Measurements from ENCODE around the gene CADPS2.

CADPS2 gene

GRCh38 chr7:122515404-122515803 lies 370.9 kb downstream of the CADPS2 start:
- Histone ChIP-seq H2BK5ac (ENCODE audit: low read depth, low read length, poor library complexity, severe bottlenecking) (no peak overlapping the region), H2BK12ac (ENCODE audit: low read length in 2 of 2) (no peak overlapping the region), H2BK15ac (ENCODE audit: low read depth, poor library complexity, severe bottlenecking) (no peak overlapping the region), H3K4me1 (ENCODE audit: control insufficient read depth, insufficient read depth, low read depth, low read length) (no peaks in the 10 kb centered on the region), H3K14ac (ENCODE audit: low read length in 2 of 2) (no peak overlapping the region), H4K91ac (ENCODE audit: low read length) (no peak overlapping the region), H3K79me1 (replicated peaks; ENCODE audit: low read length, poor library complexity, severe bottlenecking) (no peaks in the 10 kb centered on the region), H3K9me3 (ENCODE audit: control insufficient read depth, low read length) (no peaks in the 10 kb centered on the region), H3K27ac (ENCODE audit: low read length, poor library complexity, severe bottlenecking) (no peak overlapping the region), H2AK5ac (ENCODE audit: low read length, severe bottlenecking) (no peak overlapping the region), H3K4ac (ENCODE audit: low read depth in 1 of 2, low read length in 2 of 2) (no peak overlapping the region), H3K18ac (ENCODE audit: low read depth in 1 of 2, low read length in 2 of 2) (no peak overlapping the region), H3K9ac (ENCODE audit: low read length) (no peak overlapping the region), H2AFZ (ENCODE audit: low read depth, low read length) (no peak overlapping the region), H4K8ac (ENCODE audit: low read length) (no peak overlapping the region), H3K4me3 (ENCODE audit: insufficient read depth in 1 of 2, low read depth in 1 of 2, low read length in 2 of 2) (no peak overlapping the region), H3K36me3 (ENCODE audit: control insufficient read depth in 1 of 2, insufficient read depth in 2 of 2, low read depth in 1 of 2, low read length in 2 of 2) (no peaks in the 10 kb centered on the region), H3K23ac (ENCODE audit: low read length in 2 of 2) (no peak overlapping the region), H3K4me2 (ENCODE audit: low read length, poor library complexity, severe bottlenecking) (no peak overlapping the region), H3K27me3 (ENCODE audit: control insufficient read depth in 1 of 2, insufficient read depth in 1 of 2, low read length in 2 of 2) (no peaks in the 10 kb centered on the region), H2BK120ac (ENCODE audit: low read depth, low read length) (no peak overlapping the region)
- WGBS, result 78% methylated on average over 1 of the region's 1 CpG
- DNase-seq, result peak; percentile 4

- Histone ChIP-seq H4K8ac (ENCODE audit: low read length) (no peak overlapping the region), H3K18ac (ENCODE audit: low read depth in 1 of 2, low read length in 2 of 2) (no peak overlapping the region), H2AFZ (ENCODE audit: low read depth, low read length) (no peak overlapping the region), H2BK12ac (ENCODE audit: low read length in 2 of 2) (no peak overlapping the region), H3K4ac (ENCODE audit: low read depth in 1 of 2, low read length in 2 of 2) (no peak overlapping the region), H3K4me2 (ENCODE audit: low read length, poor library complexity, severe bottlenecking) (no peak overlapping the region), H4K91ac (ENCODE audit: low read length) (no peak overlapping the region), H2BK120ac (ENCODE audit: low read depth, low read length) (no peak overlapping the region), H3K27ac (ENCODE audit: low read length, poor library complexity, severe bottlenecking) (no peak overlapping the region), H3K23ac (ENCODE audit: low read length in 2 of 2) (no peak overlapping the region), H3K36me3 (ENCODE audit: control insufficient read depth in 1 of 2, insufficient read depth in 2 of 2, low read depth in 1 of 2, low read length in 2 of 2) (no peaks in the 10 kb centered on the region), H3K79me1 (replicated peaks; ENCODE audit: low read length, poor library complexity, severe bottlenecking) (no peaks in the 10 kb centered on the region), H3K9me3 (ENCODE audit: control insufficient read depth, low read length) (no peaks in the 10 kb centered on the region), H3K14ac (ENCODE audit: low read length in 2 of 2) (no peak overlapping the region), H2BK5ac (ENCODE audit: low read depth, low read length, poor library complexity, severe bottlenecking) (no peak overlapping the region), H3K9ac (ENCODE audit: low read length) (no peak overlapping the region), H2AK5ac (ENCODE audit: low read length, severe bottlenecking) (no peak overlapping the region), H2BK15ac (ENCODE audit: low read depth, poor library complexity, severe bottlenecking) (no peak overlapping the region), H3K4me3 (ENCODE audit: insufficient read depth in 1 of 2, low read depth in 1 of 2, low read length in 2 of 2) (no peak overlapping the region), H3K27me3 (ENCODE audit: control insufficient read depth in 1 of 2, insufficient read depth in 1 of 2, low read length in 2 of 2) (no peaks in the 10 kb centered on the region), H3K4me1 (ENCODE audit: control insufficient read depth, insufficient read depth, low read depth, low read length) (no peaks in the 10 kb centered on the region)
- no peak for DNase-seq
- WGBS, result 45% methylated on average over 2 of the region's 2 CpGs
Observed at GRCh38 chr7:122511268-122511667, 375.0 kb downstream of the CADPS2 start.

GRCh38 chr7:122507591-122507990 lies 378.7 kb downstream of the CADPS2 start:
- H2AFZ ChIP-seq (ENCODE audit: low read depth, low read length), result no peak overlapping the region
- no peak overlapping the region for H2BK15ac ChIP-seq (ENCODE audit: low read depth, poor library complexity, severe bottlenecking)
- H4K91ac ChIP-seq (ENCODE audit: low read length), result no peak overlapping the region
- H3K27me3 ChIP-seq (ENCODE audit: control insufficient read depth in 1 of 2, insufficient read depth in 1 of 2, low read length in 2 of 2), result no peaks in the 10 kb centered on the region
- no peak overlapping the region for H2BK12ac ChIP-seq (ENCODE audit: low read length in 2 of 2)
- no peak overlapping the region for H3K9ac ChIP-seq (ENCODE audit: low read length)
- H3K27ac ChIP-seq (ENCODE audit: low read length, poor library complexity, severe bottlenecking), result no peak overlapping the region
- no peaks in the 10 kb centered on the region for H3K9me3 ChIP-seq (ENCODE audit: control insufficient read depth, low read length)
- no peak for DNase-seq
- no peak overlapping the region for H3K14ac ChIP-seq (ENCODE audit: low read length in 2 of 2)
- no peak overlapping the region for H3K4me3 ChIP-seq (ENCODE audit: insufficient read depth in 1 of 2, low read depth in 1 of 2, low read length in 2 of 2)
- H3K4me1 ChIP-seq (ENCODE audit: control insufficient read depth, insufficient read depth, low read depth, low read length), result no peaks in the 10 kb centered on the region
- H3K79me1 ChIP-seq (replicated peaks; ENCODE audit: low read length, poor library complexity, severe bottlenecking), result no peaks in the 10 kb centered on the region
- H3K4me2 ChIP-seq (ENCODE audit: low read length, poor library complexity, severe bottlenecking), result no peak overlapping the region
- no peak overlapping the region for H4K8ac ChIP-seq (ENCODE audit: low read length)
- H2AK5ac ChIP-seq (ENCODE audit: low read length, severe bottlenecking), result no peak overlapping the region
- H3K23ac ChIP-seq (ENCODE audit: low read length in 2 of 2), result no peak overlapping the region
- H3K18ac ChIP-seq (ENCODE audit: low read depth in 1 of 2, low read length in 2 of 2), result no peak overlapping the region
- no peak overlapping the region for H3K4ac ChIP-seq (ENCODE audit: low read depth in 1 of 2, low read length in 2 of 2)
- H2BK5ac ChIP-seq (ENCODE audit: low read depth, low read length, poor library complexity, severe bottlenecking), result no peak overlapping the region
- 85% methylated on average over 2 of the region's 2 CpGs for WGBS
- no peak overlapping the region for H2BK120ac ChIP-seq (ENCODE audit: low read depth, low read length)
- H3K36me3 ChIP-seq (ENCODE audit: control insufficient read depth in 1 of 2, insufficient read depth in 2 of 2, low read depth in 1 of 2, low read length in 2 of 2), result no peaks in the 10 kb centered on the region

- no peak for DNase-seq
- Histone ChIP-seq H2BK120ac (ENCODE audit: low read depth, low read length) (no peak overlapping the region), H3K4me3 (ENCODE audit: insufficient read depth in 1 of 2, low read depth in 1 of 2, low read length in 2 of 2) (no peak overlapping the region), H3K14ac (ENCODE audit: low read length in 2 of 2) (no peak overlapping the region), H3K79me1 (replicated peaks; ENCODE audit: low read length, poor library complexity, severe bottlenecking) (no peaks in the 10 kb centered on the region), H4K8ac (ENCODE audit: low read length) (no peak overlapping the region), H4K91ac (ENCODE audit: low read length) (no peak overlapping the region), H3K9me3 (ENCODE audit: control insufficient read depth, low read length) (no peaks in the 10 kb centered on the region), H3K4ac (ENCODE audit: low read depth in 1 of 2, low read length in 2 of 2) (no peak overlapping the region), H2BK12ac (ENCODE audit: low read length in 2 of 2) (no peak overlapping the region), H3K4me2 (ENCODE audit: low read length, poor library complexity, severe bottlenecking) (no peak overlapping the region), H3K4me1 (ENCODE audit: control insufficient read depth, insufficient read depth, low read depth, low read length) (no peaks in the 10 kb centered on the region), H3K23ac (ENCODE audit: low read length in 2 of 2) (no peak overlapping the region), H3K27ac (ENCODE audit: low read length, poor library complexity, severe bottlenecking) (no peak overlapping the region), H3K18ac (ENCODE audit: low read depth in 1 of 2, low read length in 2 of 2) (no peak overlapping the region), H2AFZ (ENCODE audit: low read depth, low read length) (no peak overlapping the region), H2BK5ac (ENCODE audit: low read depth, low read length, poor library complexity, severe bottlenecking) (no peak overlapping the region), H3K27me3 (ENCODE audit: control insufficient read depth in 1 of 2, insufficient read depth in 1 of 2, low read length in 2 of 2) (no peaks in the 10 kb centered on the region), H2BK15ac (ENCODE audit: low read depth, poor library complexity, severe bottlenecking) (no peak overlapping the region), H2AK5ac (ENCODE audit: low read length, severe bottlenecking) (no peak overlapping the region), H3K9ac (ENCODE audit: low read length) (no peak overlapping the region), H3K36me3 (ENCODE audit: control insufficient read depth in 1 of 2, insufficient read depth in 2 of 2, low read depth in 1 of 2, low read length in 2 of 2) (no peaks in the 10 kb centered on the region)
- WGBS, result 88% methylated on average over 1 of the region's 6 CpGs
Observed at GRCh38 chr7:122492007-122492406, 394.3 kb downstream of the CADPS2 start.

Measured in mesenchymal stem cell (in vitro differentiated cells and primary cell).